ENCODE measurements around the gene TFCP2L1.
A peak's percentile ranks its signal among the peaks of the same experiment; 100 is the strongest.
"Not testable (repeated sequence)": the region's sequence is repeated elsewhere in the genome, so short reads cannot be mapped to it uniquely, and the experiment has no call there.

The TFCP2L1 gene

DNA sequence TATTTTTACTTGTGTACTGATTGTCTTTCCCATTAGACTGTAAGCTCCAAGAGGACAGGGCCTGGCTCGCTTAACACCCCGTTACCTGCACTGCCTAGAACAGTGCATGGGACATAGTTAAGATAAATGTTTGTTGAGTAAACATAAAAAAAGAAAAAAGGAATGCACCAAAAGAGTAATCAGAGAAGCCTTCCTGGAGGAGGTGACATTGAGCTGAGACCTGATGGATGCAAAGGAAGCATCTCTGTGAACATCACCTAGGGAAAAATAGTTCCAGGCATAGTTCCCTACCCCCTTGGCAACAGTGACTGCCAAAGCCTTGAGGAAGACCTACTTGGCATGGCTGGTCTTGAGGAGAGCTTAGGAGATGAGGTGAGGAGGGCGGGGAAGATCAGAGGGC lies 924 bp upstream of the TFCP2L1 start:
- Histone ChIP-seq H3K36me3 (ENCODE audit: control insufficient read depth, insufficient read depth, low read length) (no peaks in the 10 kb centered on the region), H3K4me3 (ENCODE audit: extremely low read depth, insufficient read depth, low read length, poor library complexity, severe bottlenecking) (no peak overlapping the region), H3K27ac (ENCODE audit: low read depth, low read length, severe bottlenecking) (no peak overlapping the region), H3K9me3 (ENCODE audit: control insufficient read depth, low read length) (no peaks in the 10 kb centered on the region), H3K4me1 (ENCODE audit: control insufficient read depth, insufficient read depth, low read length, poor library complexity, severe bottlenecking) (peaks cover 3% of the 10 kb centered on the region)
- WGBS, 2 experiments (ENCODE audit: insufficient coverage in 2 of 2) = 94 to 100% methylated on average over 1 to 3 of the region's 3 CpGs

DNA sequence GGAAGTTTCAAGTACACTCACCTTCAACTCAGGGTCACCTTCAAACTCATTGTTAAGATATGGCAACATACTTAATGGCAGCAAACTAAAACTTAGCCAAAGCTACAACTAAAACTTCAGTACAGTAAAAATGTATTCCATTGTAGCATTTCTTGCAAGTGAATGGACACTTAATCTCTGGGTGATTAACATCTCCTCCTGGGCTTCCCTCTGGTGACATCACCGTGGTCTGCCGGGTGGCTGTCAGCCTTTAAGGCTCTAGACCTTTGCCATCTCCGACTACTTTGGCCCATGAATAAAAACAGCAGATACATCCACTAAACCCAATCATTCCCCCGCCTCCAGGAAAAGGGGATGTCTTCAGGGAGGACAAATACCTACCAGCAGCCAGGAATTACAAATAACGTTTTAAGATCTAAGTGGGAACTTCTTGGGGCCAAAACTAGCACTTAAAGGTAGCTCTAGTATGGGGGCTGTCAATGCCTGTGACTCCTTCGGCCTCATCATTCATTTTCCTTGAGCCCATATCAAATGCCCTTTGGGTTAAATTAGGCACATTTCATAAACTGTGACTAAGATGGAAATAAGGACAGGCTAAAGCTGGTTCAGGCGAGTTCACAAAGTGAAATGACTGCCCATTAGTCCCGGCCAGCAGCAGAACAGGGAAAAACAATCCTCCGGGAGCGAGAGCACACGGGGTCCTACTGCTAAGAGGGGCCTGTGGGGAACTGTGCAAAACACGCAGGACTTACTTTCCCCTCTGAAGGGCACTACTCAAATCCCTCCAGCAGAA lies 1.1 kb downstream of the TFCP2L1 start:
- Histone ChIP-seq H3K4me3 (ENCODE audit: extremely low read depth, insufficient read depth, low read length, poor library complexity, severe bottlenecking) (peak overlapping the region; percentile 31), H3K27ac (ENCODE audit: low read depth, low read length, severe bottlenecking) (no peak overlapping the region), H3K36me3 (ENCODE audit: control insufficient read depth, insufficient read depth, low read length) (no peaks in the 10 kb centered on the region), H3K4me1 (ENCODE audit: control insufficient read depth, insufficient read depth, low read length, poor library complexity, severe bottlenecking) (peaks cover 3% of the 10 kb centered on the region), H3K9me3 (ENCODE audit: control insufficient read depth, low read length) (no peaks in the 10 kb centered on the region)
- 33 to 40% methylated on average over 8 of the region's 12 CpGs for WGBS, 2 experiments (ENCODE audit: insufficient coverage in 2 of 2)

DNA sequence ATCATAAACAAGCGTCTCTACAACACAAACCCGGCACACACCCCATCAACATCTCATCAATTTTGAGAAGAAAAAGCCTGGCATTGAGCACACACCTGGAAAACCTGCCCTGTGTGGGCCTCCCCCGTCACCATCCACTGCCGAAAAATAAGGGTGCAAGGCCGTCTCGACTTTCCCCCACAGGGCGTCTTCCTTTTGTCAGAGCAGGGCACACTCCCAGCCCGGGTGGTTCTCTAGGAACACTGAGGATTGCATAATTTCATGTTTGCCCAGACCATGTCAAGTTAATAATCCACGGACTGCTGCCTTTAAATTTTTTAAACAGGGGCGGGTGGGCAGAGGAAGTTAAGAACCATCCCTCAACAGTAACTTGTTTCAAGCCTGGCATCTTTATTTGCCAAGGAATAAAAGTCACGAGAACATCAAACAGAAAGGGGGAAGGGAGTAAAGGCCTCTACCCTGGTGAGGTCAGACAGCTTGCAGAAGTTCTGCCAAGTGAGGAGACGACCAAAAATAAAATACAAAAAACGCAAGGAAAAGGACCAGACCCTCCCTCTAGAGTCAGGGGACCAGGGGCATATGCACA lies 2.1 kb downstream of the TFCP2L1 start:
- Histone ChIP-seq H3K4me3 (ENCODE audit: extremely low read depth, insufficient read depth, low read length, poor library complexity, severe bottlenecking) (no peak overlapping the region), H3K27ac (ENCODE audit: low read depth, low read length, severe bottlenecking) (no peak overlapping the region)
- 92 to 95% methylated on average over 11 to 13 of the region's 13 CpGs for WGBS, 2 experiments (ENCODE audit: insufficient coverage in 2 of 2)

DNA sequence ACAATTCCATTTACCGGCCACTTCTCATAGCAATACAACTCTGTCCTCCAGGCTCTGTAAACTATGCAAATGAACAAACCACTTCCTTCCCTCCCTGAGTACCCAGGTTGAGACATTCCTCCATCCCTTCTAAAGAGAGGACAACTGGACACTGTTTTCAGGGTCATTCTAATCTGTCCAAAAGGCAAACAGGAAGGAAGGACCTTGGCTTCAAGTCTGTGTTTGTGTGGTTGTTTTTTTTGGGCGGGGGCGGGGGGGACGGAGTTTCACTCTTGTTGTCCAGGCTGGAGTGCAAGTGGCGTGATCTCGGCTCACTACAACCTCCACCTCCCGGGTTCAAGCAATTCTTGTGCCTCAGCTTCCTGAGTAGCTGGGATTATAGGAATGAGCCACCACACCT lies 3.3 kb downstream of the TFCP2L1 start:
- no peaks in the 10 kb centered on the region for H3K36me3 ChIP-seq (ENCODE audit: control insufficient read depth, insufficient read depth, low read length)
- 92 to 96% methylated on average over 2 to 7 of the region's 7 CpGs for WGBS, 2 experiments (ENCODE audit: insufficient coverage in 2 of 2)
- no peak overlapping the region for H3K27ac ChIP-seq (ENCODE audit: low read depth, low read length, severe bottlenecking)
- H3K9me3 ChIP-seq (ENCODE audit: control insufficient read depth, low read length) = no peaks in the 10 kb centered on the region
- peaks cover 3% of the 10 kb centered on the region for H3K4me1 ChIP-seq (ENCODE audit: control insufficient read depth, insufficient read depth, low read length, poor library complexity, severe bottlenecking)
- no peak overlapping the region for H3K4me3 ChIP-seq (ENCODE audit: extremely low read depth, insufficient read depth, low read length, poor library complexity, severe bottlenecking)

More for the DNA sequence above, 2.1 kb downstream of the TFCP2L1 start:
- Histone ChIP-seq H3K9me3 (ENCODE audit: control insufficient read depth, low read length) (no peaks in the 10 kb centered on the region), H3K4me1 (ENCODE audit: control insufficient read depth, insufficient read depth, low read length, poor library complexity, severe bottlenecking) (peaks cover 3% of the 10 kb centered on the region), H3K36me3 (ENCODE audit: control insufficient read depth, insufficient read depth, low read length) (no peaks in the 10 kb centered on the region)

DNA sequence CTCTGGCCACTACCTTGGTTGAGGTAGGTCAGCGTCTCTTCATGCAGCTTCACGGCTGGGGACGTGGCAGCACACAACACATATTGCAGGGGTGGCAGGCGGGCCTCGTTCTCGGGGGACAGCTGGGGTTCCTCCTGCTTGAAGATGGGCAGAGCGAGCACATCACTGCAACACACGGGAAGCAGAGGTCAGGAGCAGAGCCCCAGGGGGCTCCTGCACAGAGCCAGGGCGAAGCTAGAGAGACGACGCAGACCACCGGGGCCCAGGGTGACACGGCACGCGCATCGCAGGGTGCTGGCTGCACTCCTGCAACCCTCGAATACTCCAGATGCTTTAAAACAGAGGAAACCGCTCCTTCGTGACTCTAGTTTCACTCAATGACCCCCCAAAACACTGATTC lies 3.9 kb downstream of the TFCP2L1 start:
- Histone ChIP-seq H3K27ac (ENCODE audit: low read depth, low read length, severe bottlenecking) (no peak overlapping the region), H3K9me3 (ENCODE audit: control insufficient read depth, low read length) (no peaks in the 10 kb centered on the region), H3K4me1 (ENCODE audit: control insufficient read depth, insufficient read depth, low read length, poor library complexity, severe bottlenecking) (peaks cover 3% of the 10 kb centered on the region), H3K4me3 (ENCODE audit: extremely low read depth, insufficient read depth, low read length, poor library complexity, severe bottlenecking) (no peak overlapping the region), H3K36me3 (ENCODE audit: control insufficient read depth, insufficient read depth, low read length) (no peaks in the 10 kb centered on the region)
- 88 to 89% methylated on average over 19 of the region's 19 CpGs for WGBS, 2 experiments (ENCODE audit: insufficient coverage in 2 of 2)

DNA sequence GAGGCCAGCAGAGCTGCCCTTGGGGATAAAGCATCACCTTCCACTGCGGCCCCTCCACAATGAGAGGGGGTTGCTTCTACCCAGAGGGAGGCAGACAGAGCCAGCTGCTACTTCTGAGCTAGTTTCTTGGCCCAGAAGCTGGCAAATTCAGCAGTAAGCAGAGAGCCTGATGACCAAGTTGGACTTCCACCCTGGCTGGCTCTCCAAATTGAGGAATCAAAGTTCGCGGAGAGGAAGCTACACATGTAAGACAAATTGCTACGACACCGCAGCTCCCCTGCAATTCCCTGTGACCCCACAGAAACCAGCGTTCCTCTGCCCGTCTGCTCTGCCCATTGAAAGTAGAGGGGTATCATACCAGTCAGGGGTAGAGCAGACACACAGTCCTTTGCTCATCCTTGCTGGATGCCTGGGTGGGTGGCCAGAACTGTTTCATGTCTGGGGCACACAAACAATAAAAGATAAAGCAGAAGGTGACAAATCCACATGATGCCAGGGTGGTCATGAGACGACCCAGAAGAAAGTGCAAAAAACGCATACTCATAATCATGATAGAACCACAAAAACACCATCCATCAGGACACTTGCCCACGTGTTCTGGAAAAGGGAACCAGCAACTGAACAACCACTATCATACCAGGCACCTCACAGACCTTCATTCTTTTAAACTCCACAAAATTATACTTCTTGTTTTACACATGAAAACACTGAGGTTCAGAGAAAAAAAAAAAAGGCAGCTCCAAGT lies 5.4 kb downstream of the TFCP2L1 start:
- no peaks in the 10 kb centered on the region for H3K36me3 ChIP-seq (ENCODE audit: control insufficient read depth, insufficient read depth, low read length)
- H3K9me3 ChIP-seq (ENCODE audit: control insufficient read depth, low read length) = no peaks in the 10 kb centered on the region
- peaks cover 3% of the 10 kb centered on the region for H3K4me1 ChIP-seq (ENCODE audit: control insufficient read depth, insufficient read depth, low read length, poor library complexity, severe bottlenecking)
- no peak overlapping the region for H3K4me3 ChIP-seq (ENCODE audit: extremely low read depth, insufficient read depth, low read length, poor library complexity, severe bottlenecking)
- no peak overlapping the region for H3K27ac ChIP-seq (ENCODE audit: low read depth, low read length, severe bottlenecking)
- 90 to 96% methylated on average over 8 to 10 of the region's 10 CpGs for WGBS, 2 experiments (ENCODE audit: insufficient coverage in 2 of 2)

DNA sequence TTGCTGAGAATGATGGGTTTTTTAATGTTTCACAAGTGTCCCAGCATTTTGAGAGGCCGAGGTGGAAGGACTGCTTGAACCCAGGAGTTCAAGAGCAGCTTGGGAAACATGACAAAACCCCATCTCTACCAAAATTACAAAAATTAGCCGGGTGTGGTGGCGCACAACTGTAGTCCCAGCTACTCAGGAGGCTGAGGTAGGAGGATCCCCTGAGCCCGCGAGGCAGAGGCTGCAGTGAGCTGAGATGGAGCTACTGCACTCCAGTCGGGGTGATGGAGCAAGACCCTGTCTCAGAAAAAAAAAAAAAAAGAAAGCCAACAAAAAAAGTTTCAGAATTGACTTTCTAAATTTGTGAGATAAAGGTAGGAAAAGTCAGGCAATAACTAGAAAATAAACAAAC lies 8.7 kb downstream of the TFCP2L1 start:
- peaks cover 4% of the 10 kb centered on the region for H3K4me1 ChIP-seq (ENCODE audit: control insufficient read depth, insufficient read depth, low read length, poor library complexity, severe bottlenecking)
- H3K27ac ChIP-seq (ENCODE audit: low read depth, low read length, severe bottlenecking) = no peak overlapping the region
- H3K36me3 ChIP-seq (ENCODE audit: control insufficient read depth, insufficient read depth, low read length) = no peaks in the 10 kb centered on the region
- H3K4me3 ChIP-seq (ENCODE audit: extremely low read depth, insufficient read depth, low read length, poor library complexity, severe bottlenecking) = no peak overlapping the region
- no peaks in the 10 kb centered on the region for H3K9me3 ChIP-seq (ENCODE audit: control insufficient read depth, low read length)
- WGBS, 2 experiments (ENCODE audit: insufficient coverage in 2 of 2) = 95% methylated on average over 3 of the region's 6 CpGs; no CpG with 5 or more reads in 1 of the 2 experiments

DNA sequence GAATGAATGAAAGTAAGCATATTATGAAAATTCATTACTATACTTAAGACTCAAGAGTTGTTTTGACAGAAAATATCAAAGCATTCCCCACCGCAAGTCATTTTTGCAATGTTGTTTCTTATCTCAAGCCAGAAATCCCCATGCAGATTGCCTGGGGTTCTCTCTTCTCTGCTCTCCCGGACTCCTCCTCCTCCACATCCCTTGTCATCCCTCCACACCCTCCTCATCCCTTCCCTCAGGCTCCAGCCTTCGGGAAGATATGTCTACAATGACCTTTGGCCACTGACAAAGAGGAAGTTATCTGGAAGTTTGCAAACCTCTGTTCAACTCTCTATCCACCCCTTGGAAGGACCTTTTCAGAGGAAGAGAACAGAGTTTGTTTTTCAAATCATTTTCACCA lies 11.9 kb downstream of the TFCP2L1 start:
- peaks cover 4% of the 10 kb centered on the region for H3K4me1 ChIP-seq (ENCODE audit: control insufficient read depth, insufficient read depth, low read length, poor library complexity, severe bottlenecking)
- H3K27ac ChIP-seq (ENCODE audit: low read depth, low read length, severe bottlenecking) = no peak overlapping the region
- WGBS, 2 experiments (ENCODE audit: insufficient coverage in 2 of 2) = 75 to 100% methylated on average over 1 to 2 of the region's 3 CpGs

DNA sequence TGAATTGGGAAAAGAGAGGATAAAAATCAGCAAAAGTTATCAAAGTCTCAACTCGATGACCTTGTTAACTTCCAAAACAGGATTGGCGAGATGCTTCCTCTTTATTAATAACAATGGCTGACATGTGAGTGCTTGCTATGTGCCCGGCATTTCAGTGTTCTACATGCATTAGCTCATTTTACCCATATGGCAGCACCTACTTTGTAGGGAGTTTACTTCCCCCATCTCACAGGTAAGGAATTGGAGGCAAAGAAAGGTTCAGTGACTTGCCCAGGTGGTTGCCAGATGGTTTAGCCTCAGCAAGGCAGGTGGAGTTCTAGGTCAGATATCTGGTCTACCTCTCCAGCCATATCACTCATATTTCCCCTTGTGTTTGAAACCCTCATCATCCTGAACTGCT lies 12.4 kb downstream of the TFCP2L1 start:
- Histone ChIP-seq H3K9me3 (ENCODE audit: control insufficient read depth, low read length) (no peaks in the 10 kb centered on the region), H3K4me1 (ENCODE audit: control insufficient read depth, insufficient read depth, low read length, poor library complexity, severe bottlenecking) (peaks cover 4% of the 10 kb centered on the region), H3K27ac (ENCODE audit: low read depth, low read length, severe bottlenecking) (no peak overlapping the region), H3K36me3 (ENCODE audit: control insufficient read depth, insufficient read depth, low read length) (no peaks in the 10 kb centered on the region), H3K4me3 (ENCODE audit: extremely low read depth, insufficient read depth, low read length, poor library complexity, severe bottlenecking) (no peak overlapping the region)
- WGBS, 2 experiments (ENCODE audit: insufficient coverage in 2 of 2) = 83 to 100% methylated on average over 1 to 2 of the region's 3 CpGs

More for the DNA sequence above, 11.9 kb downstream of the TFCP2L1 start:
- Histone ChIP-seq H3K4me3 (ENCODE audit: extremely low read depth, insufficient read depth, low read length, poor library complexity, severe bottlenecking) (no peak overlapping the region), H3K36me3 (ENCODE audit: control insufficient read depth, insufficient read depth, low read length) (no peaks in the 10 kb centered on the region), H3K9me3 (ENCODE audit: control insufficient read depth, low read length) (no peaks in the 10 kb centered on the region)

DNA sequence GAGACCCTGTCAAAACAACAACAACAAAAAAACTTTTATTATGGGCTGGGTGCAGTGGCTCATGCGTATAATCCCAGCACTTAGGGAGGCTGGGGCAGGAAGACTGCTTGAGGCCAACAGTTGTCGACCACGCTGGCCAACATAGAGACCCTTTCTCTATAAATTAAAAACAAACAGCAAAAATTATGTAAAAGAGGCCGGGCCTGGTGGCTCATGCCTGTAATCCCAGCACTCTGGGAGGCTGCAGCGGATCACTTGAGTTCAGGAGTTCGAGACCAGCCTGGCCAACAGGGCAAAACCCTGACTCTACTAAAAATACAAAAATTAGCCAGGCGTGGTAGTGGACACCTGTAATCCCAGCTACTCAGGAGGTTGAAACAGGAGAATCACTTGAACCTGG lies 15.6 kb downstream of the TFCP2L1 start:
- not testable (repeated sequence) for H3K4me1 ChIP-seq (ENCODE audit: control insufficient read depth, insufficient read depth, low read length, poor library complexity, severe bottlenecking); H3K36me3 ChIP-seq (ENCODE audit: control insufficient read depth, insufficient read depth, low read length); H3K9me3 ChIP-seq (ENCODE audit: control insufficient read depth, low read length); H3K4me3 ChIP-seq (ENCODE audit: extremely low read depth, insufficient read depth, low read length, poor library complexity, severe bottlenecking); H3K27ac ChIP-seq (ENCODE audit: low read depth, low read length, severe bottlenecking)
- WGBS, 2 experiments (ENCODE audit: insufficient coverage in 2 of 2) = 87 to 100% methylated on average over 5 to 7 of the region's 7 CpGs
